ENCODE data around the gene PHLPP1.

PHLPP1 gene

GRCh38 chr18:62988471-62988870 lies 273.1 kb downstream of the PHLPP1 start:
- no peak for DNase-seq

GRCh38 chr18:62989195-62989594 lies 273.9 kb downstream of the PHLPP1 start:
- no peak for DNase-seq

- DNase-seq: no peak
Observed at GRCh38 chr18:62990653-62991052, 275.3 kb downstream of the PHLPP1 start.

- DNase-seq: no peak
Observed at GRCh38 chr18:62991389-62991788, 276.0 kb downstream of the PHLPP1 start.

DNA sequence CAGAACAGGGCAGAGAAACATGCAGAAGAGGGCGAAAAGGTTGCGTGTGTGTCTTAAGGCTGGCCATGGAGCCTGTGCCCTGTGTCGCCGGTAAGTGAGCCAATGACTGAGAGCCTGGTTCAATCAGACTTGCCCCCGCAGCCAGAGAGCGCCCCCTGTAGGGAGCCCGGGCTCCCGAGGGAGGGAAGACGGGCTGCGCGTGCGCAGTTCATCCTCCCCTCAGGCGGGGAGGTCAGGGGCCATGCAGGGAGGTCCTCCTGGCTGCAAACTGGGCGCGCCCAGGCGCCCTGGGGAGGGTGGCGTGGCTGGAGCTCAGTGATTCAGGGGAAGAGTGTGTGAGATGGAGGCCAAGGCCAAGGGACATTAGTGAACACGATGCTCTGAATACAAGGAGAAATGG lies 276.6 kb downstream of the PHLPP1 start:
- DNase-seq: no peak

DNA sequence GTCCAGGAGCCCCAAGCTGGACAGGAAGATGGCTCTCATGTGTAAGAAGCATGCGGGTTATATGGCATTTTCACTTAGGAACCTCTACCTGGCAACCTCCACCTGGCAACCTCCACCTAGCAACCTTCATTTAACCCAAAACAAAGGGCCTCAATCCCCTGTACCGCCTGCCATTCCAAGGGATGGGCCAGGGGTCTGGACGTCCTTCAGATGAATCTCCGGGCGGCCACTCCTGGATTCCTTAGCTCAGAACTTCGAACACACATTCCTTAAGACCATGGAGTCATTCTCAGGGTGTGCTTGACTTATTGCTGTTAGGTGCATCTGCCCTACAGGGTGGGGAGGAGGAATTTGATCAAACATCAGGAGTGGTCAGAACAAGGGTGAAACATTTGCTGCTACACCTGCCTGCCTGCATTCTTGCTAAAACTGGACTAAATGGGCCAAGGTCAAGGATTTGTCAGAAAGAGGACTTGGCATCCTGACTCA lies 277.6 kb downstream of the PHLPP1 start:
- DNase-seq: no peak

GRCh38 chr18:62996566-62996965 lies 281.2 kb downstream of the PHLPP1 start:
- no peak for DNase-seq

- DNase-seq: no peak
Observed at GRCh38 chr18:62997076-62997475, 281.7 kb downstream of the PHLPP1 start.

GRCh38 chr18:62998443-62998842 lies 283.1 kb downstream of the PHLPP1 start:
- DNase-seq: no peak

DNA sequence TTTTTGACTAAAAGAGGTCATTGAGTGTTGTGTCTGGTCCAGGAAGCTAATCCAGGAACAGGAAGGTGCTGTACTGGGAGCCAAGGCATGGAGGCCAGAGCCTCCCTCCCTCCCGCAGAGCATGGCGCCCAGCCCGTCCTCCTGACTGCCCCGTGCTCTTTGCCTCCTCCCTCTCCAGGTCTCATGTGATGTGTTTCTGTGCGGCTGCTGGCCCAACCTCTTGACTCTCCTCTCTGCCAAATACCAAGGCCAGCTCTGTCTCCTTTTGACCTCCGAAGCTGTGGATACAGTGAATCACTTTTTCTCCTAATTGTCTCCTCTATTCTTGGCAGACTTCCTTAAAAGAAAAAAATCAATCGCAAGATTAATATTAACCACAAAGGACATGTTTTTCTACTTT lies 284.1 kb downstream of the PHLPP1 start:
- DNase-seq: no peak

DNA sequence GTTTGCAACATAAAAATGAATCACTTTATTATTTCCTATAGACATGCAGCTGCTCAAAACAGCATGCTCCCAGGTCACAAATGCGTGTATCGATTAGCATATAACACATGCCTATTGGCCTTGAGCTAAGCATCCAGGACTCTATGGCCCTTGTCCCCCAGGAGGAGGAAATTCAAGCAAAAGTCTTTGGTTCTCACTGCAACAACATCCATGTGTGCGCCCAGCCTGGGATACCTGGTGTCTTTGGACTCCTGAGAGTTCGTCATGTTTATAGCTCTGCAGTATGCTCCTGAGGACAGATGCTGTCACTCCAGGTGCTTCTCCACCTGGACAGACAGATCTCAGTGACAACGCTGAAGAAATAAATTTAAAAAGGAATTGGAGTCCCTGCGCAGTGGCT lies 284.6 kb downstream of the PHLPP1 start:
- DNase-seq: no peak

GRCh38 chr18:63000839-63001238 lies 285.5 kb downstream of the PHLPP1 start:
- DNase-seq: no peak

DNA sequence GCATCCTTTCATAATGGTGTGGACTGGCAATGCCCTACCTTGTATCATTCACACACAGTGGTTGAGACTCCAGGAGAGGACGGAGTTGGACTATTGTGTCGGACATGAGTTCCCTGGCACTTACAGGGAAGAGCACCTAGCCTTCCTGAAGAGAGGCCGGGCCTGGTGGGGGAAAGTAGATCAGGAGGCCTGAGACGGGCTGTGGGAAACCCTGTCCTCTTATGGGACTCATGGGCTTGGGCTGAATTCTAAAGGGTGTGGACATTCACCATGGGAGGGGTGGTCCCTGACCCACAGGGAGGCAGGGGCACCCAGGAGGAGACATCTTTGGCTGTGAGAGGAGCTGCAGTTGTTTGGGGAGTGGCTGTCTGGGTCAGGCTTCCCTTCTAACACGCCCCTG lies 286.5 kb downstream of the PHLPP1 start:
- no peak for DNase-seq

- no peak for DNase-seq
Observed at GRCh38 chr18:63002305-63002704, 287.0 kb downstream of the PHLPP1 start.

GRCh38 chr18:63002803-63003445 lies 287.6 kb downstream of the PHLPP1 start:
- no peak for DNase-seq

DNA sequence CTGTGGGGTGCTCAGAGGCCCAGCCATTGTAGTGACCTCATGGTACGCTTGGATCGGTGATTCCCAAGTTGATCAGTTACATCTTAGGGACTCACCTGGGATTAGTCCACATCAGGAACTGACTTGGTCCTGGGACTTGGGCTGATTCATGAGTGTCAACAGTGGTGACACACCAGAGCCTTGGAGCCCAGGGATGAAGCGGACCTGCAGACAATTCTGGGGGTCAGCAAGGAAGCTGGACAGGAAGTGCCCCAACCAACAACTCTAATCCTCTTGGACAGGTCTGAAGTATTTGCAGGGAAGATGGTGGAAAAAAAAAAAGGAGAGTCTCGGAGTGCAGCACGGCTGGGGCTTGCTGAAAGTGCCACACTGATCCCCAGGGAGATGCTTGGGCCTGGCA lies 288.6 kb downstream of the PHLPP1 start:
- no peak for DNase-seq

GRCh38 chr18:63004466-63005089 lies 289.2 kb downstream of the PHLPP1 start:
- DNase-seq: no peak

GRCh38 chr18:63005306-63005705 lies 290.0 kb downstream of the PHLPP1 start:
- DNase-seq: no peak

DNA sequence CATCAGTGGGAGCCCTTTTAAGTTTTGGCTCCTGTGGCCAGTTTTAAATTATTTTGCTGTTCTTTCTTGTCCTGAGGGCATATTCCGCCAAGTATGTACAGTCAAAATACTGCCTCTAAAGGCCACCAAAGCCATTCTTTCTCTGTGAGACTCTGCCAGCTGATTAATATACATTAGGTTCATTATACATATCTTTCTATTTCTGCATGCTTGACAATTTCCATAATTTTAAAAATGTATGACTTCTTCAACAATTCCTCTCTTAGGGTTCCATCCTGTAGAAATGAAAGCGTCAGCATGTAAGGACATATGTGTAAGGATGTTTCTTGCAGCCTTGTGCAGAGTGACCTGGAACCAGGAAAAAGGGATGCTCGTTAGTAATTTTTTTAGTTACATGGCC lies 291.9 kb downstream of the PHLPP1 start:
- no peak for DNase-seq

- DNase-seq: peak; percentile 18
Observed at GRCh38 chr18:63016270-63016669, 300.9 kb downstream of the PHLPP1 start.

- no peak for DNase-seq
Observed at GRCh38 chr18:63017076-63017475, 301.7 kb downstream of the PHLPP1 start.

DNA sequence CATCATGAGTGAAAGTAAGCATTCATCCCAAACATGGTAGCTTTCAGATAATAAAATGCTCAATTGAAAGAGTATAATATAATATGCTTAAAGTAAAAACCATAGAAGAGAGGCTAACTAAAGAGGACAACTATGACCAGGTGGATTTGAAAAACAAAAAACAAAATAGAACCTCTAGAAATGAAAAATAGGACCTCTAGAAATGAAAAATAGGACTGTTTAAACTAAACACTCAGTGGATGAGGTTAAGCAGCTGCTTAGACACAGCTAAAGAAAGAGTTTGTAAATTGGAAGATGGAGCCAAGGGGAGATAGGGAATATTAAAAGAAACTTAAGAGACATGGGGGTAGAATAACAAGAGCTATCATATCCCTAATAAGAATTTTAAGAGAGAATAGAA lies 302.6 kb downstream of the PHLPP1 start:
- no peak for DNase-seq

- no peak for DNase-seq
Observed at GRCh38 chr18:63022429-63023022, 307.2 kb downstream of the PHLPP1 start.
